GM20000 (cell line): ENCODE results near the gene FOXK1.

Experiments used
- DNase-seq: peaks from one replicate; pipeline ENCODE4 v3.0.0; 2012; ENCODE audit warnings: low spot score
- TF ChIP-seq, protein P1 (sequence below): IDR thresholded peaks from 2 replicates; pipeline ENCODE4 v1.5.1; 2012; ENCODE audit warnings: mild to moderate bottlenecking, control low read depth; ENCODE audit errors: extremely low read depth, missing control alignments

FOXK1 gene

GRCh38 chr7:4787541-4787940, 105.4 kb downstream of the FOXK1 start:
- TF ChIP-seq, protein P1, sequence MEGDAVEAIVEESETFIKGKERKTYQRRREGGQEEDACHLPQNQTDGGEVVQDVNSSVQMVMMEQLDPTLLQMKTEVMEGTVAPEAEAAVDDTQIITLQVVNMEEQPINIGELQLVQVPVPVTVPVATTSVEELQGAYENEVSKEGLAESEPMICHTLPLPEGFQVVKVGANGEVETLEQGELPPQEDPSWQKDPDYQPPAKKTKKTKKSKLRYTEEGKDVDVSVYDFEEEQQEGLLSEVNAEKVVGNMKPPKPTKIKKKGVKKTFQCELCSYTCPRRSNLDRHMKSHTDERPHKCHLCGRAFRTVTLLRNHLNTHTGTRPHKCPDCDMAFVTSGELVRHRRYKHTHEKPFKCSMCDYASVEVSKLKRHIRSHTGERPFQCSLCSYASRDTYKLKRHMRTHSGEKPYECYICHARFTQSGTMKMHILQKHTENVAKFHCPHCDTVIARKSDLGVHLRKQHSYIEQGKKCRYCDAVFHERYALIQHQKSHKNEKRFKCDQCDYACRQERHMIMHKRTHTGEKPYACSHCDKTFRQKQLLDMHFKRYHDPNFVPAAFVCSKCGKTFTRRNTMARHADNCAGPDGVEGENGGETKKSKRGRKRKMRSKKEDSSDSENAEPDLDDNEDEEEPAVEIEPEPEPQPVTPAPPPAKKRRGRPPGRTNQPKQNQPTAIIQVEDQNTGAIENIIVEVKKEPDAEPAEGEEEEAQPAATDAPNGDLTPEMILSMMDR = no peak

DNA sequence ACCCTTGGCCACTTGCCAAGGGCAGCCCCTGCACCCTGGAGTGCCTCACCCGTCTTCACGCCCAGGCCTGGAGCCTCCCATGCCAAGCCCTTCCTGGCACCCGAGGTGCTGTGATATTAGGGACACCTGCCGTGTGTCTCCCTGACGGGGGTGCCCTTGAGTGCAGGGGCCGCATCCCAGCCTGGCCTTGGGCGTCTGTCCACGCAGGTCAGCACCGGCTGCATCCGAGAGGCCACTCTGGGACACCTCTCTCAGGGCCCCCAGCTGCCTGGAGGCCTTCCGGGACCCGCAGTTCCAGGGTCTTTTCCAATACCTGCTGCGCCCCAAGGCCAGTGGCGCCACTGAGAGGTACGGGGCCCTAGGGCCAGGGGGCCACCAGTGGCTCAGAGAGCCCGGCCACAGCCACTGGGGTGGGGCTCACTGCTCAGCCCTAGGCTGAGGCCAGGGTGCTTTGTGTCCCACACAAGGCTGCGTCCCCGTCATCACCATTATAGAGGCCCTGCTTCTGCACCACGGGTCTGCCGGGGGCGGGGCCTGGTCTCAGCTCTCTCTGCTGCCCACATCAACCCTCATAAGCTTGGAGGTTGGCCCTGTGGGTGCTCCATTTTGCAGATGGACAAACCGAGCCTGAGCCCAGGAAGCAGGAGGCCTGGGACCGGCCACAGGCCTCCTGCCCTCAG, 106.0 kb downstream of the FOXK1 start:
- TF ChIP-seq, protein P1 = no peak
- no peak for DNase-seq

More at GRCh38 chr7:4787541-4787940, 105.4 kb downstream of the FOXK1 start:
- no peak for DNase-seq

- TF ChIP-seq, protein P1 = no peak
- DNase-seq = no peak
These were observed 106.6 kb downstream of the FOXK1 start for GRCh38 chr7:4788627-4789189.

DNA sequence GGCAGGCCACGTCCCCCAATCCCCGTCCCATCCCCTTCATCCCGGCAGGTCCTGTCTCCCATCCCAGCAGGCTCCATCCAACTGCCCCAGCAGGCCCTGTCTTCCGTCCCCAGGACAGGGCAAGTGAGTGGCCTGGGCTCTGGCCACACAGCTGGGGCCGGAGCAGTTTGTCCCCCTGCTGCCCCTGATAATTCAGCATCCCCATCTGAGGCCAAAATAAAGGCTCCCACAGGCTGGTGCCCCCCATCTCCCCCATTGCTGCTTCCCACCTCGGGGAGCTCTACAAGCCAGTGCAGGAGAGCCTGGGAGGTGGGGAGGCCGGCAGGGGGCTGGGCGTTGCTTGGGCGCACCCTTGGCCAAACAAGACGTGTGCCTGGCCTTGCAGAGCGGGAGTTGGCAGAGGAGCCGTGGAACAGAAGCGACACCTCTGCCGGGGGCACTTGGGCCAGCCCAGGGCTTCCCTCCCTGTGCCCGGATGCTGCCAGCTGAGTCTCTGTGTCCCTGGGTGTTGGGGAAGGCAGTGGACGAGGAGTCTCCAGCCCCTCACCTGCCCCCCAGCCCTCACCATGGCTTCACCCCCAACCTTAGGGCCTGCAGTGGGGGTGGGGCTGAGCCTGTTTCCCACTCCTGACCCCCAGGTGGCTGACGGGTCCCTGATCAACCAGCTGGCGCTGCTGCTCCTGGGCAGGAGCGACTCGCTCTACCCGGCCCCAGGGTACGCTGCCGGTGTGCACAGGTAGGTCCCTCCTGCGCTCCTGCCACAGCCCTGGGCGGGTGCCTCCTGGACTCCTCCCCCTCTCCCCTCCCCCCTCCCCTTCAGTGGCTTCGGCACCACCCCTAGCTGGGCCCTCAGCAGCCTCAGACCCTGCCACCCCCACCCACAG, 107.3 kb downstream of the FOXK1 start:
- TF ChIP-seq, protein P1 = no peak
- no peak for DNase-seq

DNA sequence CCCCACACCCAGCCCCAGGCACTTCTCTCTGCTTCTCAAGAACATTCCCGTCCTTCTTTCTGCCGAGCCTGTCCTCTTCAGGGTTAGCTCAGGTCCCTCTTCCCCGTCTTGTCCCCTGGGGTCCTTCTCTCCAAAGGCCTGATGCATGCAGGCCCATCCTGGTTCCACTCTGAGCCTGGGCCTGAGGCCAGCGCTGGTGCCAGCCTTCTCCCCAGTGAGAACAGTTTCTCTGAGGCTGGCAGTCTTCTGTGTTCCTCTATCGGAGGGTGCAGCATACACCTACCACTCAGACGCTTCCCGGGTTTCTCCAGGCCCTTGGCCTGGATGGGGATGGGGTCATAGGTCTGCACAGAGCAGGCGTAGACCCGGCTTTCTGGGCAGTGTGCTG, 108.0 kb downstream of the FOXK1 start:
- DNase-seq = no peak
- TF ChIP-seq, protein P1 = no peak

- DNase-seq = no peak
- TF ChIP-seq, protein P1 = no peak
These were observed 108.5 kb downstream of the FOXK1 start for GRCh38 chr7:4790516-4790991.
